ENCODE results near the gene ACO1.

Gene ACO1

GRCh38 chr9:32384002-32384363 lies 460 bp upstream of the ACO1 start:
- no peak for FAIRE-seq

- no peak for FAIRE-seq
Observed at GRCh38 chr9:32385152-32385884, 875 bp downstream of the ACO1 start.

- no peak for FAIRE-seq
Observed at GRCh38 chr9:32385885-32386283, 1.4 kb downstream of the ACO1 start.

GRCh38 chr9:32387256-32387655 lies 2.8 kb downstream of the ACO1 start:
- no peak for FAIRE-seq

- FAIRE-seq = no peak
Observed at GRCh38 chr9:32389365-32389764, 4.9 kb downstream of the ACO1 start.

GRCh38 chr9:32393911-32394310 lies 9.5 kb downstream of the ACO1 start:
- no peak for FAIRE-seq

GRCh38 chr9:32394381-32395049 lies 10.1 kb downstream of the ACO1 start:
- no peak for FAIRE-seq

- no peak for FAIRE-seq
Observed at GRCh38 chr9:32395510-32396216, 11.2 kb downstream of the ACO1 start.

- FAIRE-seq = no peak
Observed at GRCh38 chr9:32398207-32398606, 13.8 kb downstream of the ACO1 start.

GRCh38 chr9:32399110-32399815 lies 14.8 kb downstream of the ACO1 start:
- FAIRE-seq = no peak

GRCh38 chr9:32401488-32401887 lies 17.0 kb downstream of the ACO1 start:
- no peak for FAIRE-seq

GRCh38 chr9:32403567-32404260 lies 19.3 kb downstream of the ACO1 start:
- FAIRE-seq = no peak

GRCh38 chr9:32404402-32404801 lies 20.0 kb downstream of the ACO1 start:
- FAIRE-seq = no peak

GRCh38 chr9:32404856-32405255 lies 20.4 kb downstream of the ACO1 start:
- no peak for FAIRE-seq

GRCh38 chr9:32405506-32405905 lies 21.1 kb downstream of the ACO1 start:
- no peak for FAIRE-seq

- no peak for FAIRE-seq
Observed at GRCh38 chr9:32406046-32406445, 21.6 kb downstream of the ACO1 start.

- FAIRE-seq = no peak
Observed at GRCh38 chr9:32411753-32412152, 27.3 kb downstream of the ACO1 start.

GRCh38 chr9:32412440-32412839 lies 28.0 kb downstream of the ACO1 start:
- FAIRE-seq = no peak

GRCh38 chr9:32413424-32413823 lies 29.0 kb downstream of the ACO1 start:
- FAIRE-seq = no peak

GRCh38 chr9:32414856-32415255 lies 30.4 kb downstream of the ACO1 start:
- no peak for FAIRE-seq

- FAIRE-seq = no peak
Observed at GRCh38 chr9:32419921-32420320, 35.5 kb downstream of the ACO1 start.

GRCh38 chr9:32422237-32422806 lies 37.9 kb downstream of the ACO1 start:
- no peak for FAIRE-seq

Measured in G401.6 (cell line).